K562 (cell line): ENCODE results near the gene PHF1. TPM values are rescaled to one million over a fixed set of nuclear protein-coding genes. Genes with fewer than 3 reads are reported as not detected.

Experiments
- ATAC-seq: fragments of 200-7000 bp; cut with Tn5 transposase; 3 replicates; pipeline ENCODE4 v1.9.1; 2020; ENCODE audit warnings: moderate library complexity
- BruUV-seq: library from RNA; stranded (reverse); fragments of 400-500 nt; replicated peaks from 2 replicates; lab custom pipeline; 2021; lab: Mats Ljungman, UMichigan
- CTCF ChIA-PET: fragments of 300-600 bp; formaldehyde crosslinking; extraction: SDS; loops from one replicate; lab custom pipeline; 2021; ENCODE audit warnings: low intra/inter-chr PET ratio; lab: Yijun Ruan, JAX
- POLR2A ChIA-PET: fragments of 300-600, 350-650 bp; sonication (Branson Sonifier 250); formaldehyde crosslinking; extraction: SDS; loops from one replicate; lab custom pipeline; 2021; ENCODE audit warnings: antibody characterized with exemption, inconsistent platforms; lab: Yijun Ruan, JAX
- DNase-seq, 4 experiments: peaks; one replicate each; pipeline versions ENCODE4 v3.0.0 to v3.0.0-alpha.2; 2011 to 2018; ENCODE audit warnings: low spot score in 3 of 4, mixed read lengths in 3 of 4; ENCODE audit errors: extremely low read depth in 1 of 4
- FAIRE-seq: peaks from 2 replicates; lab custom pipeline; 2011; peaks lifted over from hg19 to GRCh38; lab: Jason Lieb, UNC
- H2AFZ ChIP-seq: 2 replicates; pipeline ENCODE4 v1.6.0; 2011; ENCODE audit warnings: low read depth, low read length, control low read depth, inconsistent platforms
- H3K27ac ChIP-seq: fragments of 200-600 bp; 3 replicates; pipeline ENCODE4 v1.8.0; 2011; ENCODE audit warnings: low read depth, mild to moderate bottlenecking, control low read depth, inconsistent platforms, low read length, moderate library complexity, mixed read lengths; ENCODE audit errors: extremely low read depth
- H3K27me3 ChIP-seq, 2 experiments: fragments of 300-600 bp in 1 of 2; 2 replicates in 1 of 2; 3 replicates in 1 of 2; pipeline versions ENCODE4 v1.6.0 to v1.8.0; 2011; ENCODE audit warnings: inconsistent platforms in 2 of 2, low read length in 2 of 2, mild to moderate bottlenecking in 1 of 2, mixed read lengths in 1 of 2, moderate library complexity in 1 of 2; ENCODE audit not compliant: control insufficient read depth in 2 of 2, insufficient read depth in 2 of 2
- H3K36me3 ChIP-seq: fragments of 300-600 bp; 3 replicates; pipeline ENCODE4 v1.8.0; 2011; ENCODE audit warnings: mild to moderate bottlenecking, low read length, inconsistent platforms; ENCODE audit not compliant: control insufficient read depth, insufficient read depth
- H3K4me1 ChIP-seq, 2 experiments: fragments of 200-600 bp in 1 of 2; replicated peaks in 1 of 2; 2 replicates in 1 of 2; 3 replicates in 1 of 2; pipeline versions ENCODE4 v1.5.1 to v1.8.0; 2011; ENCODE audit warnings: inconsistent platforms in 2 of 2, low read length in 2 of 2, mild to moderate bottlenecking in 1 of 2, mixed read lengths in 1 of 2, moderate library complexity in 1 of 2; ENCODE audit not compliant: control insufficient read depth in 2 of 2, insufficient read depth in 2 of 2
- H3K4me2 ChIP-seq: 2 replicates; pipeline ENCODE4 v1.6.1; 2011; ENCODE audit warnings: low read length, control low read depth, inconsistent platforms, mixed read lengths; ENCODE audit not compliant: insufficient read depth
- H3K4me3 ChIP-seq: fragments of 200-600 bp; sonication (generic), shearing (Covaris generic); 2 replicates; pipeline ENCODE4 v1.5.1; 2016; ENCODE audit warnings: control low read depth, inconsistent platforms
- H3K79me2 ChIP-seq: fragments of 200-600 bp; 3 replicates; pipeline ENCODE4 v1.8.0; 2011; ENCODE audit warnings: low read length, inconsistent platforms; ENCODE audit not compliant: control insufficient read depth, insufficient read depth
- H3K9ac ChIP-seq, 2 experiments: 2 replicates each; pipeline versions ENCODE4 v1.6.0 to v1.6.1; 2011; ENCODE audit warnings: low read depth in 2 of 2, low read length in 2 of 2, control low read depth in 1 of 2, inconsistent platforms in 1 of 2, mild to moderate bottlenecking in 1 of 2, mixed read lengths in 1 of 2; ENCODE audit not compliant: insufficient read depth in 1 of 2
- H3K9me1 ChIP-seq: one replicate; pipeline ENCODE4 v1.6.0; 2011; ENCODE audit warnings: inconsistent platforms, mild to moderate bottlenecking, low read length, moderate library complexity; ENCODE audit not compliant: control insufficient read depth, insufficient read depth
- H3K9me3 ChIP-seq: replicated peaks from 2 replicates; pipeline ENCODE4 v1.5.1; 2011; ENCODE audit warnings: low read depth, low read length, inconsistent platforms; ENCODE audit not compliant: control insufficient read depth, insufficient read depth
- H4K20me1 ChIP-seq: replicated peaks from 2 replicates; pipeline ENCODE4 v1.6.1; 2011; ENCODE audit warnings: low read length, inconsistent platforms, mixed read lengths; ENCODE audit not compliant: control insufficient read depth, insufficient read depth
- ADNP ChIP-seq: fragments of 200-800 bp; sonication (Bioruptor generic); IDR thresholded peaks from 2 replicates; pipeline ENCODE4 v1.6.1; 2016; ENCODE audit warnings: missing genetic modification characterization, missing compliant biosample characterization
- CBX5 ChIP-seq: IDR thresholded peaks from 2 replicates; pipeline ENCODE4 v1.6.1; 2014; ENCODE audit warnings: low read depth, borderline replicate concordance
- FOXA1 ChIP-seq: fragments of 450-650 bp; IDR thresholded peaks from 2 replicates; pipeline ENCODE4 v1.6.1; 2016; ENCODE audit warnings: mild to moderate bottlenecking, borderline replicate concordance
- GATAD2B ChIP-seq: fragments of 450-650 bp; IDR thresholded peaks from 2 replicates; pipeline ENCODE4 v1.6.1; 2017; ENCODE audit warnings: mild to moderate bottlenecking, borderline replicate concordance
- HES1 ChIP-seq: fragments of 450-650 bp; IDR thresholded peaks from 2 replicates; pipeline ENCODE4 v1.6.1; 2016; ENCODE audit warnings: low read depth, mild to moderate bottlenecking, moderate library complexity
- JUND ChIP-seq, 2 experiments: IDR thresholded peaks; 2 replicates in 1 of 2; 3 replicates in 1 of 2; pipeline ENCODE4 v1.6.1; 2011; ENCODE audit warnings: borderline replicate concordance in 2 of 2, low read depth in 2 of 2, low read length in 2 of 2, improper control_type of control experiment in 1 of 2, missing biosample characterization in 1 of 2, missing genetic modification characterization in 1 of 2, missing genetic modification reagents in 1 of 2
- MTA3 ChIP-seq: fragments of 450-650 bp; formaldehyde crosslinking; IDR thresholded peaks from 2 replicates; pipeline ENCODE4 v1.6.1; 2017; ENCODE audit warnings: mild to moderate bottlenecking, borderline replicate concordance
- NRF1 ChIP-seq, 2 experiments: fragments of 450-650 bp; IDR thresholded peaks in 1 of 2; conservative IDR thresholded peaks in 1 of 2; 2 replicates each; pipeline ENCODE4 v1.6.1; 2014; ENCODE audit warnings: mild to moderate bottlenecking in 2 of 2
- RHOXF2B ChIP-seq: fragments of 250-450 bp; sonication (Bioruptor Pico); conservative IDR thresholded peaks from 2 replicates; pipeline ENCODE4 v1.5.1; 2021
- TAF15 ChIP-seq: fragments of 200-400 bp; formaldehyde crosslinking; IDR thresholded peaks from 2 replicates; pipeline ENCODE4 v1.6.1; 2017; ENCODE audit warnings: mild to moderate bottlenecking, low read depth, low read length, moderate library complexity
- THRB ChIP-seq: fragments of 450-650 bp; formaldehyde crosslinking; conservative IDR thresholded peaks from 2 replicates; pipeline ENCODE4 v1.4.0; 2022; ENCODE audit warnings: mild to moderate bottlenecking, missing genetic modification characterization
- ZNF12 ChIP-seq: sonication (generic); formaldehyde crosslinking; IDR thresholded peaks from 2 replicates; pipeline ENCODE4 v1.4.0; 2020; ENCODE audit warnings: mild to moderate bottlenecking, missing genetic modification reagents
- ZNF146 ChIP-seq: IDR thresholded peaks from one replicate; pipeline ENCODE4 v1.6.1; 2018; ENCODE audit warnings: missing compliant biosample characterization; ENCODE audit not compliant: unreplicated experiment
- ZNF583 ChIP-seq: fragments of 250-450 bp; sonication (Bioruptor Pico); IDR thresholded peaks from 2 replicates; pipeline ENCODE4 v1.4.0; 2020
- ZNF609 ChIP-seq: sonication (generic); formaldehyde crosslinking; IDR thresholded peaks from 2 replicates; pipeline ENCODE4 v1.8.1; 2023; ENCODE audit warnings: missing genetic modification reagents, mild to moderate bottlenecking, borderline replicate concordance
- WGBS: fragments of 100-300 bp; shearing (Covaris generic); methylation state at CpG from one replicate; pipeline ENCODE4 v1.1.6; 2016; ENCODE audit warnings: low coverage, mixed read lengths; ENCODE audit not compliant: insufficient coverage; ENCODE audit errors: missing lambda C conversion rate; 5-methylcytosine and 5-hydroxymethylcytosine counted together
- in situ Hi-C: fragments of 300-500 bp; cut with MboI; formaldehyde crosslinking; loops from 4 replicates; pipeline ENCODE4 v1.15.0; 2018; ENCODE audit warnings: inconsistent platforms, mixed read lengths
- intact Hi-C: fragments of 100-400 bp; cut with micrococcal nuclease; formaldehyde crosslinking; loops from 2 replicates; pipeline ENCODE4 v1.14.2; 2022
- polyA plus RNA-seq, 8 experiments: library from polyadenylated mRNA; depleted of rRNA in 4 of 8; stranded (reverse) in 5 of 8; unstranded in 3 of 8; fragments of >200 nt; fragmentation: Nextera tagmentation in 2 of 8; fragmentation: Illumina TruSeq in 1 of 8; extraction: Ambion mirVana in 2 of 8; extraction: Trizol in 1 of 8; gene quantifications; 2 replicates each; pipeline versions ENCODE4 v1.2.1 to v1.2.3, GENCODE V29; 2011 to 2014; ENCODE audit warnings: inconsistent platforms in 1 of 8, missing spikeins in 1 of 8
- total RNA-seq, 7 experiments: library from RNA; depleted of rRNA in 6 of 7; stranded (reverse); fragments of >200 nt in 6 of 7; fragmentation: Illumina TruSeq in 2 of 7; extraction: Trizol in 2 of 7; gene quantifications; 2 replicates each; pipeline versions ENCODE4 v1.2.1 to v1.2.3, GENCODE V29; 2011 to 2021; ENCODE audit warnings: low replicate concordance in 1 of 7

Gene PHF1
- total and polyA plus RNA-seq, 9 of the 15 experiments (the other 6 are each of a cell fraction or from before 2014, with no cell fraction given) = 3.7 to 64.2 (median 33.7) TPM

- H3K9ac ChIP-seq = peak overlapping the region; percentile 77 to 91
- H3K27me3 ChIP-seq = no peaks in the 10 kb centered on the region
- WGBS = 3% methylated on average over 44 of the region's 65 CpGs
- ChIA-PET CTCF (no interaction called here), POLR2A (interaction anchor here (0.5 to 1.4 kb wide), 8 partner anchors 13 to 1314 kb away, joined by 3 to 7 read pairs (median 3); no protein-coding TSS in a partner anchor)
- H3K4me2 ChIP-seq = peak overlapping the region; percentile 83
- H3K4me3 ChIP-seq = peak overlapping the region; percentile 95
- no TSS peak for BruUV-seq
- peaks cover 26% of the 10 kb centered on the region for H3K79me2 ChIP-seq
- peaks cover 73% of the 10 kb centered on the region for H3K36me3 ChIP-seq
- in situ Hi-C loops (no loop called here), intact Hi-C loops (loop anchor here (1.0 to 5.0 kb wide), 5 partner anchors 8 to 209 kb away; partner anchors contain the start of genes B3GALT4, CUTA, KIFC1 and RGL2)
- H3K9me3 ChIP-seq = no peaks in the 10 kb centered on the region
- H4K20me1 ChIP-seq = no peaks in the 10 kb centered on the region; the same call in 1 of the 2 replicates
- H3K9me1 ChIP-seq = no peaks in the 10 kb centered on the region
- peak; percentile 99 for FAIRE-seq
- DNase-seq = peak; percentile 97 to 99 (median 98)
- H2AFZ ChIP-seq = peak overlapping the region; percentile 96
- peak; percentile 96 for ATAC-seq
- peak overlapping the region; percentile 93 for H3K27ac ChIP-seq
- H3K4me1 ChIP-seq = peaks cover 11 to 27% of the 10 kb centered on the region in 2 experiments; a peak in 4 of 5 replicates
- TF ChIP-seq CBX5 = no peak
- peak; percentile 92 for TF ChIP-seq THRB (CRISPR knock-in tag)
- no peak for TF ChIP-seq FOXA1
- peak; percentile 94 to 95 for TF ChIP-seq NRF1 (conservative IDR thresholded peaks at IDR 0.05 in 1 of 2, IDR thresholded peaks at IDR 0.05 in 1 of 2)
- TF ChIP-seq HES1 = peak; percentile 9; the same call in 1 of the 2 replicates
- no peak for TF ChIP-seq ZNF609 (CRISPR knock-in tag)
- no peak for TF ChIP-seq ADNP (tag)
- TF ChIP-seq TAF15 = no peak
- TF ChIP-seq ZNF583 (CRISPR knock-in tag) = no peak
- TF ChIP-seq JUND (IDR thresholded peaks at IDR 0.05; ENCODE audit: borderline replicate concordance, low read depth, low read length) = peak; percentile 57
- TF ChIP-seq JUND (tag; IDR thresholded peaks at IDR 0.05; ENCODE audit: borderline replicate concordance, low read depth, low read length) = peak; percentile 12; the same call in 1 of the 3 replicates
- no peak for TF ChIP-seq GATAD2B
- TF ChIP-seq RHOXF2B (CRISPR knock-in tag) = peak; percentile 94
- TF ChIP-seq ZNF12 = peak; percentile 50; the same call in 1 of the 2 replicates
- no peak for TF ChIP-seq ZNF146 (CRISPR knock-in tag)
- peak; percentile 89; the same call in 1 of the 2 replicates for TF ChIP-seq MTA3
These were observed 634 bp upstream of the PHF1 start for GRCh38 chr6:33410050-33410710.
